ENCODE data around the gene MAGI2. TPM values are rescaled to one million over a fixed set of nuclear protein-coding genes. Genes with fewer than 3 reads are reported as not detected.

MAGI2 gene
- total RNA-seq, 4 donors from 2014 or later: 7.8 to 44.7 (median 21.1) TPM

DNA sequence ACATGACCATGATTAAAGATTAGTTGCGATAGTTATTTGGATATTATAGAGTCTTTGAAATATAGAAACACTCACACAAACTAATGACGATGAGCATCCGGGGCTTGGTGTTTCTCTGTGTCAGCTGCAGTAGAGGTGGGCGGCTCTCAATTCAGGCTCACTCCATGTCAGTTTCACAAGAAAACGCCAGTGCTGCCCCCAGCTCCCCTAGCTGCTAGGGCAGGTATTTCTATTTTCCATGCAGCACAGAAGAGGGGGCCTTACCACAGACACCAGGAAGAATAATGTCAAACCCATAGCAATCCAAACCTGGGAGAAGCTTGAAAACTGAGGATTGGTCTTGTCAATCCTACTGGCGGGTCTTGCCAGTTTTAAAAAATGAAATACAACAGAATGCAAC, 1457.8 kb downstream of the MAGI2 start:
- no peaks in the 10 kb centered on the region for H3K4me1 ChIP-seq
- no peaks in the 10 kb centered on the region for H3K36me3 ChIP-seq
- H3K27ac ChIP-seq: no peak overlapping the region
- no peak for ATAC-seq
- H3K9me3 ChIP-seq: no peaks in the 10 kb centered on the region
- no peaks in the 10 kb centered on the region for H3K27me3 ChIP-seq
- no peak overlapping the region for H3K4me3 ChIP-seq
- TF ChIP-seq POLR2A (IDR thresholded peaks at IDR 0.05) (no peak), POLR2AphosphoS5 (IDR thresholded peaks at IDR 0.05) (no peak), EP300 (IDR thresholded peaks at IDR 0.05) (no peak)
- TF ChIP-seq, protein P1, sequence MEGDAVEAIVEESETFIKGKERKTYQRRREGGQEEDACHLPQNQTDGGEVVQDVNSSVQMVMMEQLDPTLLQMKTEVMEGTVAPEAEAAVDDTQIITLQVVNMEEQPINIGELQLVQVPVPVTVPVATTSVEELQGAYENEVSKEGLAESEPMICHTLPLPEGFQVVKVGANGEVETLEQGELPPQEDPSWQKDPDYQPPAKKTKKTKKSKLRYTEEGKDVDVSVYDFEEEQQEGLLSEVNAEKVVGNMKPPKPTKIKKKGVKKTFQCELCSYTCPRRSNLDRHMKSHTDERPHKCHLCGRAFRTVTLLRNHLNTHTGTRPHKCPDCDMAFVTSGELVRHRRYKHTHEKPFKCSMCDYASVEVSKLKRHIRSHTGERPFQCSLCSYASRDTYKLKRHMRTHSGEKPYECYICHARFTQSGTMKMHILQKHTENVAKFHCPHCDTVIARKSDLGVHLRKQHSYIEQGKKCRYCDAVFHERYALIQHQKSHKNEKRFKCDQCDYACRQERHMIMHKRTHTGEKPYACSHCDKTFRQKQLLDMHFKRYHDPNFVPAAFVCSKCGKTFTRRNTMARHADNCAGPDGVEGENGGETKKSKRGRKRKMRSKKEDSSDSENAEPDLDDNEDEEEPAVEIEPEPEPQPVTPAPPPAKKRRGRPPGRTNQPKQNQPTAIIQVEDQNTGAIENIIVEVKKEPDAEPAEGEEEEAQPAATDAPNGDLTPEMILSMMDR (IDR thresholded peaks at IDR 0.05): no peak
- WGBS, 2 donors (ENCODE audit: low coverage in 1 of 2): 65 to 88% methylated on average over 2 to 5 of the region's 6 CpGs

DNA sequence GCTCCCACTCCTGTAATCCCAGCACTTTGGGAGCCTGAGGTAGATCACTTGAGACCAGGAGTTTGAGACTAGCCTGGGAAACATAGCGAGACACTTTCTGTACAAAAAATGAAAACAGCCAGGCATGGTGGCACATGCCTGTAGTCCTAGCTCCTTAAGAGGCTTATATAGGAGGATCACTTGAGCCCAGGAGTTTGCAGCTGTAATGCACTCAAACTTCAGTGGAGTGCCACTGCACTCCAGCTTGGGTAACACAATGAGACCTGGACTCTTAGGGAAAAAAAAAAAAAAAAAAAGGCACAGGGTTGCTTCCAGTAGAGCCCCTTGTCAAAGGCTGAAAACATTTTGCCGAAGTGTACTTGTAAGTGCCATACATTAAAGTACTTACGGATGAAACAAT, 1459.6 kb downstream of the MAGI2 start:
- Histone ChIP-seq H3K9me3 (peaks cover 0 to 1% (median 0%) of the 10 kb centered on the region in 3 donors), H3K27me3 (no peaks in the 10 kb centered on the region), H3K27ac (no peak overlapping the region), H3K4me1 (no peaks in the 10 kb centered on the region), H3K4me3 (no peak overlapping the region), H3K36me3 (no peaks in the 10 kb centered on the region)
- whole genome bisulfite sequencing, 2 donors (ENCODE audit: low coverage in 1 of 2): 81 to 89% methylated on average over 2 to 3 of the region's 3 CpGs
- TF ChIP-seq, protein P1 (IDR thresholded peaks at IDR 0.05): no peak
- TF ChIP-seq POLR2AphosphoS5 (IDR thresholded peaks at IDR 0.05) (no peak), POLR2A (IDR thresholded peaks at IDR 0.05) (no peak), EP300 (IDR thresholded peaks at IDR 0.05) (no peak)
- no peak for ATAC-seq

DNA sequence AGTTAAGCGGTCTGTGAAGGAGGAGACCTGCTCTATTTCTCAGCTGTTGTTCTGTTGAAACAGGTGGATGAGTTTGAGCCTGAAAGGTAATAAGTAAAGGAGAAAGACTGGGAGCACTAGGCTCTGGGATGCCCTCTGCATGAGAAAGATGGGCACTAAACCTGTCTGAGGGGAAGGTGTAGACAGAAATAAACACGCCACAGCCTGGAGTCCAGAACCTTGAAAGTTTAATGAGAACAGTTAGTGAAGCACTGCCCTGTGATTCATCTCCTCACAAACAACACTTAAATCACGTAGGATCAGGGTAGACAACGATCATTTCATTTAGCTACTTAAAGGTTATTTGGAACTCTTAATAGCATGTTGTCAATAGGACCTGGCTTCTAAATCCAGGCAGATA, 1461.8 kb downstream of the MAGI2 start:
- ATAC-seq: no peak
- Histone ChIP-seq H3K36me3 (no peaks in the 10 kb centered on the region), H3K27me3 (no peaks in the 10 kb centered on the region), H3K4me3 (no peak overlapping the region), H3K27ac (no peak overlapping the region), H3K9me3 (peaks cover 0 to 5% (median 0%) of the 10 kb centered on the region in 3 donors), H3K4me1 (no peaks in the 10 kb centered on the region)
- WGBS, 2 donors (ENCODE audit: low coverage in 1 of 2): 96 to 97% methylated on average over 3 to 4 of the region's 4 CpGs
- TF ChIP-seq, protein P1 (IDR thresholded peaks at IDR 0.05): no peak
- TF ChIP-seq EP300 (IDR thresholded peaks at IDR 0.05): no peak
- no peak for TF ChIP-seq POLR2AphosphoS5 (IDR thresholded peaks at IDR 0.05)
- no peak for TF ChIP-seq POLR2A (IDR thresholded peaks at IDR 0.05)

DNA sequence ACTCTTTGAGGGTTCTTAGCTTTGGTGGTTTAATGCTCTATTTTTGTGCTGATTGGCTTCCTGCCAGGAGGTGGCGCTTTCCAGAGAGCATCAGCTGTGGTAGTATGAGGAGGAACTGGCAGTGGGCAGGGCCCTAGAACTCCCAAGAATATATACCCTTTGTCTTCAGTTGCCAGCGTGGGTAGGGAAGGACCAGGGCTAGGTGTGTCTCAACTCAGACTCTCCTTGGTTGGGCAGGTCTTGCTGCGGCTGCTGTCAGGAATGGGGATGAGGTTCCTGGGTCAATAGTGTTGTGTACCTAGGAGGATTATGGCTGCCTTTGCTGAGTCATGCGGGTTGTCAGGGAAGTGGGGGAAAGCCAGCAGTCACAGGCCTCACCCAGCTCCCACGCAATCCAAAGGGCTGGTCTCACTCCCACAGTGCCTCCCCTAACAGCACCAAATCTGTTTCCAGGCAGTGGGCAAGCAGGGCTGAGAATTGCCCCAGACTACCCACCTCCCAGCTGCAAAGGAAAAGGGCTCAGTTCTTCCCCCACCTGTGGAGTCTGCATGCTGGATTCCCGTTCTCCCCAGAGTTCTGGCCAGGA, 1463.4 kb downstream of the MAGI2 start:
- Histone ChIP-seq H3K4me3 (no peak overlapping the region), H3K27me3 (no peaks in the 10 kb centered on the region), H3K27ac (no peak overlapping the region), H3K36me3 (no peaks in the 10 kb centered on the region), H3K4me1 (no peaks in the 10 kb centered on the region), H3K9me3 (peaks cover 0 to 5% (median 0%) of the 10 kb centered on the region in 3 donors)
- WGBS, 2 donors (ENCODE audit: low coverage in 1 of 2): 100% methylated on average over 2 of the region's 6 CpGs; no CpG with 5 or more reads in 1 of the 2 donors
- ATAC-seq: no peak
- no peak for TF ChIP-seq EP300 (IDR thresholded peaks at IDR 0.05)
- TF ChIP-seq, protein P1 (IDR thresholded peaks at IDR 0.05): no peak
- TF ChIP-seq POLR2AphosphoS5 (IDR thresholded peaks at IDR 0.05): no peak
- no peak for TF ChIP-seq POLR2A (IDR thresholded peaks at IDR 0.05)

DNA sequence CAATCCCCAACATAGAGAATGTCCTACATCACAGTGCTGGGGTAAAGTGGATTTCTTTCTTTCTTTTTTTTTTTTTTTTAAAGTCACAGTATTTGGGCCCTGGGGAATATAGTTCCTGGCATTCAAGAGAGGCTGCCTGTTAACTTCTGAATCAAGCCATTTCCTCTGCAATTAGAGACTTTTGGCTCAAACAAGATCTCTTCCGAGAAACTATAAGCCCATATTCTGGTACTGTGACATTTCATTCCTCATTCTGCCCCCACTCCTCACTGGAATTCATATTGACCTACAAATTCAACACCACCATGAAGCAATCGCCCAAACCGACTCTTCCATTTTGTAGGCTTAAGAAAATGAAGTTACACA, 1467.5 kb downstream of the MAGI2 start:
- Histone ChIP-seq H3K27me3 (no peaks in the 10 kb centered on the region), H3K9me3 (peaks cover 0 to 5% (median 0%) of the 10 kb centered on the region in 3 donors), H3K27ac (no peak overlapping the region), H3K4me1 (no peaks in the 10 kb centered on the region), H3K4me3 (no peak overlapping the region), H3K36me3 (no peaks in the 10 kb centered on the region)
- no peak for ATAC-seq
- 40 to 58% methylated on average over 1 to 3 of the region's 3 CpGs for WGBS, 2 donors (ENCODE audit: low coverage in 1 of 2)
- no peak for TF ChIP-seq POLR2AphosphoS5 (IDR thresholded peaks at IDR 0.05)
